GM18519 (cell line): ENCODE data around the gene MTF2.

Experiments
- ATAC-seq: cut with Tn5 transposase; IDR thresholded peaks from one replicate; pipeline ENCODE4 v1.9.1; 2021; ENCODE audit warnings: mild to moderate bottlenecking, moderate library complexity; ENCODE audit not compliant: unreplicated experiment, low FRiP score

MTF2 gene

DNA sequence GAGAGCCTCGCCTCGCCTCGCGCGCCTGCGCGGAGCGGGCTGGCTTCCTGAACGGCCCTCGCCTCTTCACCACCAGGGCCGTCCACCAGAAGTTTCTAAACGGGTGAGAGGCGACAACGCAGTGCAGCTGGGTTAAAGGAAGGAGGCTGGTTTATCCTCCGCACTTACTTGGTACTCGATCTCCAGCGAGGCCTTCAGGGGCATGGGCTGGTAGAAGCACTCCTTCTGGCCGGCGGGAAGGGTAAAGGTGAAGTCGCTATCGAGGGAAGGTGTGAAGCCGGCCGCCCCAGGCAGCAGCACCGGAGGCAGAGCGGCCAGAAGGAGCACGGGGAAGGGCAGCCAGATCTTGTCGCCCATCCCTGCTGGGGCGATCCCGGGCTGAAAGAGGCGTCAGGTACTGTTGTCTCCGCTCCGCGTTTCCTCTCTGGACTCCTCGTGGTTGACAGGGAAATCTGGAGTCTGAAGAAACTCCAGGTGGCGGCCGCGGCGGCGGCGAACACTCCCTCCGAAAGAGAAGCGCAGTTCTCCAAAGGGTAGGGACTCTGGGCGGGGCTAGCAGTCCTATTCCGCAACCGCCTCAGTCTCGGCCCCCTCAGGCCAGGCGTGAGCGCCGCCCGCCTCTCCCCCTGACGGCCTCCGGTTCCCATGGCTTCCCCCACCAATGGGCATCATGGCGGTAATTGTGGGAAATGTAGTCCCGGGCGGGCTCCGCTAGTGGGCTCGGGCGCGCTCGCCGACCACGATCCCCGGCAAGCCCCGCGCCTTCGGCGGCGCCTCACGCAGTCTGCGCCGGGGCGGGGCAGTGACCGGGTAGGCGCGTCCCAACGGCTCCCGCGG is 101.0 kb downstream of the MTF2 start, which contains the start of gene TMED5:
TMED5 (minus strand) TSS at position 528 of the 837 bp plus-strand sequence; CDS start at position 357, 171 bp downstream.
- ATAC-seq: peak; percentile 77

DNA sequence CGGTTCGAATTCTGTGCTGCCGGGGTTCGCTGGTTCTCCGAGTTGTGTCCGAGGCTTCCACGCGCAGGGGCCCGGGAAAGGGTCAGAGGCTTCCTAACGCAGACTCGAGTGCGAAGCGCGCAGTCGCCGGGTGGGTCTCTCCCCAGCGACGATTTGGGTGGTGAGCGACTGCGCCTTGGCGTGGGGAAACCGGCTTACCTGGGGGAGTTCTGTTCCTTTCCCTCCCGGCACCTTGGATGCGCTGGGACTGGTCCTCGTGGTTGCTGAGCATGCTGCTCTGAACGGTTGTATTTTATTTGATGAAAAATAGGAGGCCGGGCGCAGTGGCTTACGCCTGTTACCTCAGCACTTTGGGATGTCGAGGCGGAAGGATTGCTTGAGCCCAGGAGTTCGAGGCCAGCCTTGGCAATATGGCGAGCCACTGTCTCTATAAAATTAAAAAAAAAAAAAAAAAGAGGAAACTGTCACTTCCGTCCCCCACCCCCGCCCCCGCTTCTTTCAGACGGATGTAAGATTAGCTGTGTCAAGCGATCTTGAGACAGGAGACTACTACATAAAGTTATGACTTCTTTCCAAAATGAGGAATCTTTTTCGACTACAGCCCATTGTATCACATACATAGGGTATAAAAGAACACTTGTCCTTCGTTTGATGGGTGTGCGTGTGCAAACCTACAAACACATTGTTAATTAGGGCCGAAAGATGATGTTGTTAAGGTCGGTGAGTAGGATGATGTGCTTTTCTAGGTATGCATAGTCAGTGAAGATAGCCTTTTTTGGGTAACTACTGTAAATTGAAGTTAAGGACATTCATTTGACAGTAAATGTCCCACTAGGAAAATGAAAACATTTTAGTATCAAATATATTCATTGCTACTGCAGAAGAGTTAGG is 101.9 kb downstream of the MTF2 start, which contains the start of gene CCDC18:
CCDC18 (plus strand) TSS at position 2 of the 891 bp plus-strand sequence. CDS start 2,638 bp downstream, outside the sequence.
- ATAC-seq: no peak

DNA sequence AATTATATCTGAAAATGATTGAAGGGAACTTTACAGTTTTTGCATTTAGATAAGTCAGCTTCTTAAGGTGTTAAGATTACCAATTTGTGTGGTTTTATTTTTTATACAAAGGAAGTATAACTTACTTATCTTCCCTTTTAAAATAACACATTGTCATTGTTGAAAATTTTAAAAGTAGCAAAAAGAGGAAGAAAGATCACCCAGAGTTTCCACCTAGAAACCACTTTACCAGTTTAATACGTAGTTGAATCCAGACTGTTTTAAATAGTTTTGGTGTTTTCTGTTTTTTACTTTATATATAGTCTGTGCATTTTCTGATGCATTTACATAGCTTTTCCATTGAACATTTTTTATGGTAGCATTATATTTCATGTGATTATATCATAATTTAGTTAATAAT is 107.6 kb downstream of the MTF2 start:
- ATAC-seq: no peak
